MM.1S (cell line): Measurements from ENCODE around the gene ZNHIT2.

Experiments
- DNase-seq: peaks from one replicate; pipeline ENCODE4 v3.0.0-alpha.2; 2015
- H2AFZ ChIP-seq: fragments of 300-600 bp; sonication (generic); 2 replicates; pipeline ENCODE4 v1.6.0; 2016; ENCODE audit warnings: antibody characterized with exemption, low read length
- H3F3A ChIP-seq: fragments of 300-600 bp; sonication (generic); 2 replicates; pipeline ENCODE4 v1.6.1; 2016; ENCODE audit warnings: mild to moderate bottlenecking, antibody characterized with exemption, low read length, moderate library complexity, mixed read lengths; ENCODE audit not compliant: insufficient read depth
- H3K27ac ChIP-seq: fragments of 300-600 bp; sonication (generic); 2 replicates; pipeline ENCODE4 v1.5.1; 2016; ENCODE audit warnings: mild to moderate bottlenecking, low read length
- H3K27me3 ChIP-seq: fragments of 300-600 bp; sonication (generic); replicated peaks from 2 replicates; pipeline ENCODE4 v1.6.0; 2016; ENCODE audit warnings: low read length; ENCODE audit not compliant: insufficient read depth
- H3K36me3 ChIP-seq: fragments of 300-600 bp; sonication (generic); replicated peaks from 2 replicates; pipeline ENCODE4 v1.6.1; 2016; ENCODE audit warnings: mild to moderate bottlenecking, low read length, mixed read lengths; ENCODE audit not compliant: insufficient read depth
- H3K4me1 ChIP-seq: fragments of 300-600 bp; sonication (generic); 2 replicates; pipeline ENCODE4 v1.6.1; 2016; ENCODE audit warnings: low read length, mixed read lengths
- H3K4me2 ChIP-seq: fragments of 300-600 bp; sonication (generic); 2 replicates; pipeline ENCODE4 v1.6.0; 2016; ENCODE audit warnings: low read depth, low read length
- H3K4me3 ChIP-seq: fragments of 300-600 bp; sonication (generic); 2 replicates; pipeline ENCODE4 v1.5.1; 2016; ENCODE audit warnings: low read length, mixed read lengths
- H3K79me2 ChIP-seq: fragments of 300-600 bp; sonication (generic); 2 replicates; pipeline ENCODE4 v1.6.1; 2016; ENCODE audit warnings: mixed run types, low read length, mixed read lengths
- H3K9ac ChIP-seq: fragments of 300-600 bp; sonication (generic); 2 replicates; pipeline ENCODE4 v1.6.1; 2016; ENCODE audit warnings: low read length, mixed read lengths
- H3K9me2 ChIP-seq: fragments of 300-600 bp; sonication (generic); replicated peaks from 2 replicates; pipeline ENCODE4 v1.6.1; 2016; ENCODE audit warnings: mild to moderate bottlenecking, low read length, mixed read lengths; ENCODE audit not compliant: insufficient read depth
- H3K9me3 ChIP-seq: fragments of 300-600 bp; sonication (generic); replicated peaks from 2 replicates; pipeline ENCODE4 v1.6.1; 2016; ENCODE audit warnings: mild to moderate bottlenecking, low read length, mixed read lengths; ENCODE audit not compliant: insufficient read depth
- H4K20me1 ChIP-seq: fragments of 300-600 bp; sonication (generic); 2 replicates; pipeline ENCODE4 v1.6.1; 2016; ENCODE audit warnings: mild to moderate bottlenecking, low read length, moderate library complexity, mixed read lengths; ENCODE audit not compliant: insufficient read depth
- CTCF ChIP-seq: fragments of 300-600 bp; sonication (generic); IDR thresholded peaks from 2 replicates; pipeline ENCODE4 v1.5.1; 2016; ENCODE audit warnings: antibody characterized with exemption, low read length, mixed read lengths
- EZH2 ChIP-seq: fragments of 300-600 bp; sonication (generic); optimal IDR thresholded peaks from 2 replicates; pipeline ENCODE3; 2017; ENCODE audit warnings: low read depth, mild to moderate bottlenecking, antibody characterized with exemption, low read length, mixed read lengths
- EZH2phosphoT487 ChIP-seq: fragments of 300-600 bp; sonication (generic); IDR thresholded peaks from 2 replicates; pipeline ENCODE4 v1.6.1; 2018; ENCODE audit warnings: antibody characterized with exemption, low read length

Gene ZNHIT2

GRCh38 chr11:65085446-65085845 lies 32.1 kb downstream of the ZNHIT2 start:
- Histone ChIP-seq H3K27me3 (no peaks in the 10 kb centered on the region), H3K9me3 (no peaks in the 10 kb centered on the region), H3K4me1 (peaks cover 63% of the 10 kb centered on the region), H3K79me2 (peaks cover 74% of the 10 kb centered on the region), H3K4me2 (peak overlapping the region; percentile 92; the same call in 1 of the 2 replicates), H3F3A (peaks cover 39% of the 10 kb centered on the region), H2AFZ (no peak overlapping the region), H4K20me1 (no peaks in the 10 kb centered on the region), H3K27ac (no peak overlapping the region), H3K9me2 (no peaks in the 10 kb centered on the region), H3K36me3 (peaks cover 3% of the 10 kb centered on the region; the same call in 1 of the 2 replicates), H3K4me3 (0 out of 2 replicates have a peak overlapping the region, but pooled peaks have one; percentile 84), H3K9ac (no peak overlapping the region)
- DNase-seq, result no peak
- no peak for TF ChIP-seq EZH2phosphoT487
- no peak for TF ChIP-seq CTCF
- TF ChIP-seq EZH2, result no peak

- peaks cover 3% of the 10 kb centered on the region; the same call in 1 of the 2 replicates for H3K36me3 ChIP-seq
- H4K20me1 ChIP-seq, result no peaks in the 10 kb centered on the region
- peak overlapping the region; percentile 88 for H3K9ac ChIP-seq
- H3K27ac ChIP-seq, result peak overlapping the region; percentile 74; the same call in 1 of the 2 replicates
- H3K4me2 ChIP-seq, result peak overlapping the region; percentile 92
- peaks cover 79% of the 10 kb centered on the region for H3K79me2 ChIP-seq
- H3K9me3 ChIP-seq, result no peaks in the 10 kb centered on the region
- H3K27me3 ChIP-seq, result no peaks in the 10 kb centered on the region
- H3K4me1 ChIP-seq, result peaks cover 57% of the 10 kb centered on the region
- no peak for TF ChIP-seq CTCF
- TF ChIP-seq EZH2, result no peak
- no peak for TF ChIP-seq EZH2phosphoT487
- no peak for DNase-seq
- H3K9me2 ChIP-seq, result no peaks in the 10 kb centered on the region
- H3F3A ChIP-seq, result peaks cover 32% of the 10 kb centered on the region
- peak overlapping the region; percentile 84 for H3K4me3 ChIP-seq
- 0 out of 2 replicates have a peak overlapping the region, but pooled peaks have one; percentile 71 for H2AFZ ChIP-seq
Observed at GRCh38 chr11:65084598-65085375, 32.7 kb downstream of the ZNHIT2 start.

- TF ChIP-seq CTCF, result no peak
- H3K9me3 ChIP-seq, result no peaks in the 10 kb centered on the region
- H3K4me2 ChIP-seq, result peak within 1 kb of the TSS; percentile 92
- H4K20me1 ChIP-seq, result no peaks in the 10 kb centered on the region
- peak within 1 kb of the TSS; percentile 71 for H2AFZ ChIP-seq
- H3K36me3 ChIP-seq, result peaks cover 3% of the 10 kb centered on the region; the same call in 1 of the 2 replicates
- H3K4me3 ChIP-seq, result peak within 1 kb of the TSS; percentile 84
- H3K79me2 ChIP-seq, result peaks cover 86% of the 10 kb centered on the region
- H3K27ac ChIP-seq, result peak within 1 kb of the TSS; percentile 74
- H3K9ac ChIP-seq, result peak within 1 kb of the TSS; percentile 88
- H3K4me1 ChIP-seq, result peaks cover 57% of the 10 kb centered on the region
- DNase-seq, result peak; percentile 97
- H3K9me2 ChIP-seq, result no peaks in the 10 kb centered on the region
- H3F3A ChIP-seq, result peaks cover 30% of the 10 kb centered on the region
- no peaks in the 10 kb centered on the region for H3K27me3 ChIP-seq
Observed at GRCh38 chr11:65083834-65084597, 33.5 kb downstream of the ZNHIT2 start, which contains the start of the genes CDCA5 and ZFPL1. Gene CDCA5 (minus strand): TSS chr11:65084040. CDS start chr11:65083978, 62 bp downstream. Gene ZFPL1 (plus strand): TSS chr11:65084222. CDS start chr11:65084699, 477 bp downstream.
